Fibroblast of lung (primary cell): ENCODE data around the gene WT1. TPM values are rescaled to one million over a fixed set of nuclear protein-coding genes. Genes with fewer than 3 reads are reported as not detected.

Source experiments
- polyA plus RNA-seq, 2 donors: library from polyadenylated mRNA; depleted of rRNA in 1 of 2; stranded (reverse) in 1 of 2; unstranded in 1 of 2; fragments of >200 nt; gene quantifications; 2 replicates each; pipeline ENCODE4 v1.2.1, GENCODE V29; 2011 to 2012; ENCODE audit warnings: missing spikeins in 1 of 2
- total RNA-seq: library from RNA; depleted of rRNA; stranded (reverse); fragments of >200 nt; gene quantifications from 2 replicates; pipeline ENCODE4 v1.2.1, GENCODE V29; 2014

Gene WT1
- total and polyA plus RNA-seq, 2 donors (not counting 1 experiment from before 2014, with no cell fraction given) = not detected

Other genes with a start within 250 kb of the WT1 start
- 138 and 240 TPM in 2 replicates for gene EIF3M, start 148.3 kb upstream of the WT1 start, total RNA-seq
- gene EIF3M, start 148.3 kb upstream of the WT1 start, polyA plus RNA-seq = 491 and 538 TPM in 2 replicates